Measurements from ENCODE around the gene ACBD4. TPM values are rescaled to one million over a fixed set of nuclear protein-coding genes. Genes with fewer than 3 reads are reported as not detected.
A peak's percentile ranks its signal among the peaks of the same experiment; 100 is the strongest.

Gene ACBD4
- total RNA-seq, 4 donors from 2014 or later, result 24.9 to 96.1 (median 38.6) TPM

- DNase-seq, result peak; percentile 90
- WGBS, 2 donors (ENCODE audit: low coverage in 1 of 2), result 32 to 38% methylated on average over 9 to 20 of the region's 20 CpGs
- Histone ChIP-seq H3K36me3 (no peaks in the 10 kb centered on the region), H3K27me3 (no peaks in the 10 kb centered on the region), H3K4me3 (peak overlapping the region in 1 of 4 donors; percentile 19), H3K27ac (peak overlapping the region; percentile 99 to 100 (median 99)), H3K4me1 (peaks cover 51 to 80% (median 75%) of the 10 kb centered on the region in 4 donors), H3K9me3 (no peaks in the 10 kb centered on the region)
- TF ChIP-seq POLR2AphosphoS5 (IDR thresholded peaks at IDR 0.05) (peak in 2 of 3 donors; percentile 41 to 60), POLR2A (IDR thresholded peaks at IDR 0.05) (no peak)
- intact Hi-C loops (cut with DNase I; ENCODE audit: low total_unique reads) (no loop called here), in situ Hi-C loops (cut with MboI; ENCODE audit: low pct_ligation_motif_present in 1 of 4, low pct_unique_long_range_greater_than_20kb in 1 of 4, low sequenced_read_pairs in 3 of 4) (no loop called here)
These were observed 7.8 kb upstream of the ACBD4 start for GRCh38 chr17:45127548-45128300.

DNA sequence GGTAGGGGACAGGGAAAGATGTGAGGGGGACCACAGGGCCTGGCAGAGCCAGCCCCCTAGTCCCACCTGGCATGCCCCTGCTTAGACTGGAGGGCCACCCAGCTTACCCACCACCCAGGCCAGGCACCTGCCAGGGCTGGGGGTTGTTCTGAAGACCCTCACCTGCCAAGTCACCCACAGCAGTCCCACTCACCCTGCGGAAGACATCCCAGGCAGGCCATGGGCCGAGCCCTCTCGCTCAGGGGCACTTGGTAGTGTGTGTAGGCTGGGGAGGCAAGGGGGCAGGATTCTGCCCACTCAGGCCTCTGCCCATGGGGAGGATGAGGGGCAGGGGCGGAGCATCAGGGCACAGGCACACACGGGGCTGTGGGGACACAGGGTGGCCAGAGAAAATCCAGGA, 7.2 kb upstream of the ACBD4 start:
- Histone ChIP-seq H3K4me3 (peak overlapping the region in 1 of 4 donors; percentile 19), H3K27ac (peak overlapping the region; percentile 99 to 100 (median 99)), H3K4me1 (peaks cover 45 to 79% (median 70%) of the 10 kb centered on the region in 4 donors), H3K27me3 (no peaks in the 10 kb centered on the region), H3K36me3 (no peaks in the 10 kb centered on the region), H3K9me3 (no peaks in the 10 kb centered on the region)
- 75% methylated on average over 5 of the region's 5 CpGs; no CpG with 5 or more reads in 1 of the 2 donors for WGBS, 2 donors (ENCODE audit: low coverage in 1 of 2)
- TF ChIP-seq POLR2A (IDR thresholded peaks at IDR 0.05), result no peak
- TF ChIP-seq POLR2AphosphoS5 (IDR thresholded peaks at IDR 0.05), result no peak
- TF ChIP-seq, protein P1, sequence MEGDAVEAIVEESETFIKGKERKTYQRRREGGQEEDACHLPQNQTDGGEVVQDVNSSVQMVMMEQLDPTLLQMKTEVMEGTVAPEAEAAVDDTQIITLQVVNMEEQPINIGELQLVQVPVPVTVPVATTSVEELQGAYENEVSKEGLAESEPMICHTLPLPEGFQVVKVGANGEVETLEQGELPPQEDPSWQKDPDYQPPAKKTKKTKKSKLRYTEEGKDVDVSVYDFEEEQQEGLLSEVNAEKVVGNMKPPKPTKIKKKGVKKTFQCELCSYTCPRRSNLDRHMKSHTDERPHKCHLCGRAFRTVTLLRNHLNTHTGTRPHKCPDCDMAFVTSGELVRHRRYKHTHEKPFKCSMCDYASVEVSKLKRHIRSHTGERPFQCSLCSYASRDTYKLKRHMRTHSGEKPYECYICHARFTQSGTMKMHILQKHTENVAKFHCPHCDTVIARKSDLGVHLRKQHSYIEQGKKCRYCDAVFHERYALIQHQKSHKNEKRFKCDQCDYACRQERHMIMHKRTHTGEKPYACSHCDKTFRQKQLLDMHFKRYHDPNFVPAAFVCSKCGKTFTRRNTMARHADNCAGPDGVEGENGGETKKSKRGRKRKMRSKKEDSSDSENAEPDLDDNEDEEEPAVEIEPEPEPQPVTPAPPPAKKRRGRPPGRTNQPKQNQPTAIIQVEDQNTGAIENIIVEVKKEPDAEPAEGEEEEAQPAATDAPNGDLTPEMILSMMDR (IDR thresholded peaks at IDR 0.05), result no peak
- no peak for TF ChIP-seq EP300 (IDR thresholded peaks at IDR 0.05; ENCODE audit: low read depth)
- intact Hi-C loops (cut with DNase I; ENCODE audit: low total_unique reads), result no loop called here
- in situ Hi-C loops (cut with MboI; ENCODE audit: low pct_ligation_motif_present in 1 of 4, low pct_unique_long_range_greater_than_20kb in 1 of 4, low sequenced_read_pairs in 3 of 4), result no loop called here
- no peak for DNase-seq

GRCh38 chr17:45128989-45129388, 6.5 kb upstream of the ACBD4 start:
- Histone ChIP-seq H3K27ac (peak overlapping the region; percentile 99 to 100 (median 99)), H3K4me1 (peaks cover 38 to 72% (median 63%) of the 10 kb centered on the region in 4 donors), H3K27me3 (no peaks in the 10 kb centered on the region), H3K36me3 (no peaks in the 10 kb centered on the region), H3K4me3 (no peak overlapping the region), H3K9me3 (no peaks in the 10 kb centered on the region)
- TF ChIP-seq POLR2AphosphoS5 (IDR thresholded peaks at IDR 0.05) (no peak), POLR2A (IDR thresholded peaks at IDR 0.05) (no peak), EP300 (IDR thresholded peaks at IDR 0.05; ENCODE audit: low read depth) (no peak)
- TF ChIP-seq, protein P1 (IDR thresholded peaks at IDR 0.05), result no peak
- in situ Hi-C loops (cut with MboI; ENCODE audit: low pct_ligation_motif_present in 1 of 4, low pct_unique_long_range_greater_than_20kb in 1 of 4, low sequenced_read_pairs in 3 of 4) (no loop called here), intact Hi-C loops (cut with DNase I; ENCODE audit: low total_unique reads) (no loop called here)
- DNase-seq, result no peak
- 100% methylated on average over 2 of the region's 2 CpGs; no CpG with 5 or more reads in 1 of the 2 donors for WGBS, 2 donors (ENCODE audit: low coverage in 1 of 2)

- intact Hi-C loops (cut with DNase I; ENCODE audit: low total_unique reads), result no loop called here
- TF ChIP-seq POLR2A (IDR thresholded peaks at IDR 0.05) (no peak), POLR2AphosphoS5 (IDR thresholded peaks at IDR 0.05) (peak in 1 of 3 donors; percentile 0)
- DNase-seq, result peak; percentile 58
- Histone ChIP-seq H3K27ac (peak overlapping the region; percentile 99 to 100 (median 99)), H3K27me3 (no peaks in the 10 kb centered on the region), H3K36me3 (no peaks in the 10 kb centered on the region), H3K4me1 (peaks cover 33 to 67% (median 58%) of the 10 kb centered on the region in 4 donors), H3K9me3 (no peaks in the 10 kb centered on the region), H3K4me3 (no peak overlapping the region)
- 56% methylated on average over 10 of the region's 10 CpGs; no CpG with 5 or more reads in 1 of the 2 donors for WGBS, 2 donors (ENCODE audit: low coverage in 1 of 2)
- in situ Hi-C loops (cut with MboI; ENCODE audit: low pct_ligation_motif_present in 1 of 4, low pct_unique_long_range_greater_than_20kb in 1 of 4, low sequenced_read_pairs in 3 of 4), result no loop called here
These were observed 6.0 kb upstream of the ACBD4 start for GRCh38 chr17:45129426-45129939.

Measured in transverse colon (tissue), 4 donors.